Activated CD4-positive, alpha-beta memory T cell treated with anti-CD3 and anti-CD28 coated beads for 36 hours (primary cell): ENCODE results near the gene NRL. TPM values are rescaled to one million over a fixed set of nuclear protein-coding genes. Genes with fewer than 3 reads are reported as not detected.

Experiments used
- CTCF ChIA-PET: fragments of 350-600 bp; sonication (Branson Sonifier 250); formaldehyde crosslinking; loops from one replicate; lab custom pipeline; 2021; ENCODE audit warnings: antibody characterized with exemption, inconsistent platforms; lab: Charles Lee
- POLR2A ChIA-PET: fragments of 350-600 bp; sonication (Branson Sonifier 250); formaldehyde crosslinking; loops from one replicate; lab custom pipeline; 2021; ENCODE audit warnings: antibody characterized with exemption; lab: Charles Lee
- DNase-seq: peaks from one replicate; pipeline ENCODE4 v3.0.0-alpha.2; 2020
- H3K27ac Mint-ChIP-seq: one replicate; pipeline ENCODE4 v1.8.0; 2021; ENCODE audit warnings: mixed read lengths
- H3K27me3 Mint-ChIP-seq: one replicate; pipeline ENCODE4 v1.8.0; 2021; ENCODE audit warnings: mixed read lengths
- H3K36me3 Mint-ChIP-seq: one replicate; pipeline ENCODE4 v1.8.0; 2021; ENCODE audit warnings: mixed read lengths
- H3K4me1 Mint-ChIP-seq: one replicate; pipeline ENCODE4 v1.8.0; 2021; ENCODE audit warnings: low read depth, mixed read lengths
- H3K4me3 Mint-ChIP-seq: one replicate; pipeline ENCODE4 v1.8.0; 2021; ENCODE audit warnings: mild to moderate bottlenecking, mixed read lengths
- H3K9me3 Mint-ChIP-seq: one replicate; pipeline ENCODE4 v1.8.0; 2021; ENCODE audit warnings: mixed read lengths
- intact Hi-C: fragments of 100-400 bp; cut with micrococcal nuclease; formaldehyde crosslinking; loops from one replicate; pipeline ENCODE4 v1.15.1; 2023
- total RNA-seq, 2 experiments: library from RNA; stranded (reverse); gene quantifications; one replicate each; pipeline ENCODE4 v1.2.3, GENCODE V29; 2021

Gene NRL
- total RNA-seq, 2 experiments from 2014 or later: 1.2 to 1.9 TPM

- Mint-ChIP-seq H3K27me3 (no peaks in the 10 kb centered on the region), H3K4me1 (peaks cover 28% of the 10 kb centered on the region), H3K4me3 (no peak overlapping the region), H3K9me3 (no peaks in the 10 kb centered on the region), H3K36me3 (peaks cover 19% of the 10 kb centered on the region), H3K27ac (no peak overlapping the region)
- intact Hi-C loops: loop anchor here (5.0 to 10.0 kb wide), 2 partner anchors 107 to 205 kb away; partner anchors contain the start of genes DHRS1, DHRS4L2 and NOP9
- CTCF ChIA-PET: interaction anchor here (0.9 to 12.3 kb wide), 7 partner anchors 12 to 503 kb away, joined by 3 to 458 read pairs (median 5); partner anchors contain the start of genes DCAF11, NRL and PSME1
- POLR2A ChIA-PET: interaction anchor here (0.9 to 4.0 kb wide), 5 partner anchors 11 to 121 kb away, joined by 3 to 46 read pairs (median 7); partner anchors contain the start of genes CHMP4A, DCAF11 and NRL
- no peak for DNase-seq
Observed at GRCh38 chr14:24092110-24092504, 22.6 kb downstream of the NRL start.

GRCh38 chr14:24089890-24090289 lies 24.9 kb downstream of the NRL start:
- no peaks in the 10 kb centered on the region for H3K9me3 Mint-ChIP-seq
- CTCF ChIA-PET: interaction anchor here (0.5 to 12.3 kb wide), 24 partner anchors 9 to 1201 kb away, joined by 3 to 458 read pairs (median 6); partner anchors contain the start of genes CARMIL3, CPNE6, DHRS4L2 and IRF9
- peaks cover under 1% of the 10 kb centered on the region for H3K36me3 Mint-ChIP-seq
- intact Hi-C loops: loop anchor here (1.0 to 10.0 kb wide), 4 partner anchors 32 to 207 kb away; partner anchors contain the start of genes DHRS1, DHRS4L2 and NOP9
- no peak overlapping the region for H3K27ac Mint-ChIP-seq
- POLR2A ChIA-PET: interaction anchor here (1.3 to 1.5 kb wide), 2 partner anchors 8 to 32 kb away, joined by 4 to 9 read pairs; no protein-coding TSS in a partner anchor
- DNase-seq: no peak
- no peak overlapping the region for H3K4me3 Mint-ChIP-seq
- no peaks in the 10 kb centered on the region for H3K27me3 Mint-ChIP-seq
- H3K4me1 Mint-ChIP-seq: peaks cover 15% of the 10 kb centered on the region

GRCh38 chr14:24088095-24088494 lies 26.7 kb downstream of the NRL start:
- no peaks in the 10 kb centered on the region for H3K36me3 Mint-ChIP-seq
- H3K27me3 Mint-ChIP-seq: no peaks in the 10 kb centered on the region
- no peak for DNase-seq
- ChIA-PET CTCF (interaction anchor here (0.6 to 12.3 kb wide), 3 partner anchors 14 to 29 kb away, joined by 3 to 458 read pairs (median 241); no protein-coding TSS in a partner anchor), POLR2A (no interaction called here)
- H3K4me3 Mint-ChIP-seq: no peak overlapping the region
- H3K4me1 Mint-ChIP-seq: peaks cover 7% of the 10 kb centered on the region
- no peaks in the 10 kb centered on the region for H3K9me3 Mint-ChIP-seq
- no peak overlapping the region for H3K27ac Mint-ChIP-seq
- intact Hi-C loops: no loop called here

- ChIA-PET CTCF (interaction anchor here (1.4 kb wide), 1 partner anchor 29 kb away, joined by 9 read pairs; no protein-coding TSS in a partner anchor), POLR2A (no interaction called here)
- Mint-ChIP-seq H3K9me3 (no peaks in the 10 kb centered on the region), H3K36me3 (no peaks in the 10 kb centered on the region), H3K27ac (no peak overlapping the region), H3K4me3 (no peak overlapping the region), H3K4me1 (peaks cover 4% of the 10 kb centered on the region), H3K27me3 (no peaks in the 10 kb centered on the region)
- no peak for DNase-seq
- intact Hi-C loops: no loop called here
Observed at GRCh38 chr14:24087004-24087403, 27.7 kb downstream of the NRL start.

GRCh38 chr14:24086193-24086955 lies 28.4 kb downstream of the NRL start:
- Mint-ChIP-seq H3K36me3 (no peaks in the 10 kb centered on the region), H3K9me3 (no peaks in the 10 kb centered on the region), H3K4me1 (peaks cover 8% of the 10 kb centered on the region), H3K27ac (no peak overlapping the region), H3K27me3 (no peaks in the 10 kb centered on the region), H3K4me3 (no peak overlapping the region)
- DNase-seq: no peak
- CTCF ChIA-PET: interaction anchor here (0.8 to 1.4 kb wide), 3 partner anchors 22 to 83 kb away, joined by 3 to 9 read pairs (median 5); no protein-coding TSS in a partner anchor
- intact Hi-C loops: no loop called here
- POLR2A ChIA-PET: no interaction called here

- Mint-ChIP-seq H3K4me1 (peaks cover 12% of the 10 kb centered on the region), H3K36me3 (no peaks in the 10 kb centered on the region), H3K27ac (no peak overlapping the region), H3K27me3 (no peaks in the 10 kb centered on the region), H3K9me3 (no peaks in the 10 kb centered on the region), H3K4me3 (no peak overlapping the region)
- intact Hi-C loops: no loop called here
- POLR2A ChIA-PET: interaction anchor here (1.4 kb wide), 1 partner anchor 8 kb away, joined by 5 read pairs; the partner anchor contains the start of gene PCK2
- CTCF ChIA-PET: interaction anchor here (2.4 kb wide), 1 partner anchor 27 kb away, joined by 14 read pairs; no protein-coding TSS in a partner anchor
- no peak for DNase-seq
Observed at GRCh38 chr14:24085215-24085614, 29.5 kb downstream of the NRL start.

GRCh38 chr14:24084440-24084839 lies 30.3 kb downstream of the NRL start:
- Mint-ChIP-seq H3K27me3 (no peaks in the 10 kb centered on the region), H3K27ac (no peak overlapping the region), H3K4me1 (peaks cover 16% of the 10 kb centered on the region), H3K36me3 (no peaks in the 10 kb centered on the region), H3K9me3 (no peaks in the 10 kb centered on the region), H3K4me3 (no peak overlapping the region)
- intact Hi-C loops: no loop called here
- ChIA-PET POLR2A (interaction anchor here (1.4 kb wide), 1 partner anchor 9 kb away, joined by 5 read pairs; the partner anchor contains the start of gene PCK2), CTCF (interaction anchor here (0.6 to 2.4 kb wide), 3 partner anchors 8 to 26 kb away, joined by 3 to 14 read pairs (median 3); no protein-coding TSS in a partner anchor)
- DNase-seq: no peak

GRCh38 chr14:24083462-24083861 lies 31.3 kb downstream of the NRL start:
- Mint-ChIP-seq H3K27ac (no peak overlapping the region), H3K4me1 (peaks cover 16% of the 10 kb centered on the region), H3K9me3 (no peaks in the 10 kb centered on the region), H3K36me3 (no peaks in the 10 kb centered on the region), H3K27me3 (no peaks in the 10 kb centered on the region), H3K4me3 (no peak overlapping the region)
- POLR2A ChIA-PET: no interaction called here
- CTCF ChIA-PET: interaction anchor here (2.4 to 6.1 kb wide), 3 partner anchors 9 to 25 kb away, joined by 11 to 93 read pairs (median 14); partner anchors contain the start of gene PCK2
- DNase-seq: no peak
- intact Hi-C loops: no loop called here

GRCh38 chr14:24082411-24083080 lies 32.2 kb downstream of the NRL start:
- intact Hi-C loops: no loop called here
- Mint-ChIP-seq H3K36me3 (no peaks in the 10 kb centered on the region), H3K27me3 (no peaks in the 10 kb centered on the region), H3K9me3 (no peaks in the 10 kb centered on the region), H3K4me1 (peaks cover 16% of the 10 kb centered on the region), H3K4me3 (peak overlapping the region; percentile 65), H3K27ac (peak overlapping the region; percentile 11)
- CTCF ChIA-PET: interaction anchor here (2.6 to 6.1 kb wide), 4 partner anchors 10 to 26 kb away, joined by 10 to 93 read pairs (median 30); partner anchors contain the start of genes CPNE6 and PCK2
- POLR2A ChIA-PET: interaction anchor here (1.4 to 3.8 kb wide), 4 partner anchors 12 to 32 kb away, joined by 5 to 30 read pairs (median 10); partner anchors contain the start of genes DCAF11, NRL and PCK2
- DNase-seq: no peak

- POLR2A ChIA-PET: interaction anchor here (1.1 to 3.8 kb wide), 6 partner anchors 9 to 33 kb away, joined by 4 to 30 read pairs (median 6); partner anchors contain the start of genes DCAF11, NRL and PCK2
Observed at GRCh38 chr14:24081739-24082211, 33.0 kb downstream of the NRL start.

More at GRCh38 chr14:24081739-24082211, 33.0 kb downstream of the NRL start:
- DNase-seq: no peak
- Mint-ChIP-seq H3K27ac (no peak overlapping the region), H3K4me3 (peak overlapping the region; percentile 65), H3K36me3 (no peaks in the 10 kb centered on the region), H3K27me3 (no peaks in the 10 kb centered on the region), H3K9me3 (no peaks in the 10 kb centered on the region), H3K4me1 (peaks cover 16% of the 10 kb centered on the region)
- CTCF ChIA-PET: interaction anchor here (1.0 to 6.1 kb wide), 8 partner anchors 11 to 79 kb away, joined by 3 to 93 read pairs (median 10); partner anchors contain the start of genes CPNE6, IRF9 and PCK2
- intact Hi-C loops: loop anchor here (1.0 kb wide), 1 partner anchor 13 kb away; the partner anchor contains the start of gene PCK2
